ENCODE results near the gene HTT.
A peak's percentile ranks its signal among the peaks of the same experiment; 100 is the strongest.

Gene HTT

DNA sequence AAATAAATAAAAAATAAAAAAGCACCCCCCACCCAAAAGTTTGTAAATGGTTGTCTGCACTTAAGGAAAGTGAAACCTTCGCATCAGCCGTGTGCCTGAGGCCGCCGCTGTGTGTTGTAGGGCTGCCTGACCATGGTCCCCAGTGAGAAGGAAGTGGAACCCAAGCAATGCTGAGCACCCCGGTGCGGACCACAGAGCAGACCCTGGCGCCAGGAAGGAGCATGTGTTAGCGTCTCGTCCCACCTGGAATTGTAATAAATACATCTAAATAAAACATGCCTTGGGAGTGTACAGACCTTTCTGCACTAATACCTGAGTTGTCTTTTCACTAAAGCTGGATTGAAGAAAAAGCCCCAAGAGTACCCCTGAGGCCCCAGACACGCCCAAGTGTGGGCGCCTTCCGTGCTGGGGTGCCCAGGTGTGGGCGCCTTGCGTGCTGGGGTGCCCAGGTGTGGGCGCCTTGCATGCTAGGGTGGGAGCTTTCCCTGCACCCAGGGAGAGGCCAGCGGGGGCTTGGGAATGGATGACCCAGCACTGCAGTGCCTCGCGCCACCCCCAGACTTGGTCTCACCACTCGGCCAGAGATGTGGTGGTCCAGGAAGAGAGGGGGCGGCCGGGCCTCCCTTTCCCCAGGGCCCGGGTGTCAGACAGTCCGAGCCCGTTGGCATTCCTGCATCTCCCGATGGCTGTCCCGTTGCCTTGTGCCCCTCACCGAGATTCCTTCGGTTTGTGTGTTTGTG lies 33.9 kb upstream of the HTT start:
- peak overlapping the region; percentile 62 for H3K4me2 ChIP-seq (ENCODE audit: low read length)
- TF ChIP-seq, protein P1, sequence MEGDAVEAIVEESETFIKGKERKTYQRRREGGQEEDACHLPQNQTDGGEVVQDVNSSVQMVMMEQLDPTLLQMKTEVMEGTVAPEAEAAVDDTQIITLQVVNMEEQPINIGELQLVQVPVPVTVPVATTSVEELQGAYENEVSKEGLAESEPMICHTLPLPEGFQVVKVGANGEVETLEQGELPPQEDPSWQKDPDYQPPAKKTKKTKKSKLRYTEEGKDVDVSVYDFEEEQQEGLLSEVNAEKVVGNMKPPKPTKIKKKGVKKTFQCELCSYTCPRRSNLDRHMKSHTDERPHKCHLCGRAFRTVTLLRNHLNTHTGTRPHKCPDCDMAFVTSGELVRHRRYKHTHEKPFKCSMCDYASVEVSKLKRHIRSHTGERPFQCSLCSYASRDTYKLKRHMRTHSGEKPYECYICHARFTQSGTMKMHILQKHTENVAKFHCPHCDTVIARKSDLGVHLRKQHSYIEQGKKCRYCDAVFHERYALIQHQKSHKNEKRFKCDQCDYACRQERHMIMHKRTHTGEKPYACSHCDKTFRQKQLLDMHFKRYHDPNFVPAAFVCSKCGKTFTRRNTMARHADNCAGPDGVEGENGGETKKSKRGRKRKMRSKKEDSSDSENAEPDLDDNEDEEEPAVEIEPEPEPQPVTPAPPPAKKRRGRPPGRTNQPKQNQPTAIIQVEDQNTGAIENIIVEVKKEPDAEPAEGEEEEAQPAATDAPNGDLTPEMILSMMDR (IDR thresholded peaks at IDR 0.05; ENCODE audit: low read depth, low read length, poor library complexity, severe bottlenecking) = no peak
- TF ChIP-seq EZH2phosphoT487 (IDR thresholded peaks at IDR 0.05; ENCODE audit: borderline replicate concordance, low read length) = no peak
- H3K36me3 ChIP-seq (ENCODE audit: control insufficient read depth, low read length) = no peaks in the 10 kb centered on the region

DNA sequence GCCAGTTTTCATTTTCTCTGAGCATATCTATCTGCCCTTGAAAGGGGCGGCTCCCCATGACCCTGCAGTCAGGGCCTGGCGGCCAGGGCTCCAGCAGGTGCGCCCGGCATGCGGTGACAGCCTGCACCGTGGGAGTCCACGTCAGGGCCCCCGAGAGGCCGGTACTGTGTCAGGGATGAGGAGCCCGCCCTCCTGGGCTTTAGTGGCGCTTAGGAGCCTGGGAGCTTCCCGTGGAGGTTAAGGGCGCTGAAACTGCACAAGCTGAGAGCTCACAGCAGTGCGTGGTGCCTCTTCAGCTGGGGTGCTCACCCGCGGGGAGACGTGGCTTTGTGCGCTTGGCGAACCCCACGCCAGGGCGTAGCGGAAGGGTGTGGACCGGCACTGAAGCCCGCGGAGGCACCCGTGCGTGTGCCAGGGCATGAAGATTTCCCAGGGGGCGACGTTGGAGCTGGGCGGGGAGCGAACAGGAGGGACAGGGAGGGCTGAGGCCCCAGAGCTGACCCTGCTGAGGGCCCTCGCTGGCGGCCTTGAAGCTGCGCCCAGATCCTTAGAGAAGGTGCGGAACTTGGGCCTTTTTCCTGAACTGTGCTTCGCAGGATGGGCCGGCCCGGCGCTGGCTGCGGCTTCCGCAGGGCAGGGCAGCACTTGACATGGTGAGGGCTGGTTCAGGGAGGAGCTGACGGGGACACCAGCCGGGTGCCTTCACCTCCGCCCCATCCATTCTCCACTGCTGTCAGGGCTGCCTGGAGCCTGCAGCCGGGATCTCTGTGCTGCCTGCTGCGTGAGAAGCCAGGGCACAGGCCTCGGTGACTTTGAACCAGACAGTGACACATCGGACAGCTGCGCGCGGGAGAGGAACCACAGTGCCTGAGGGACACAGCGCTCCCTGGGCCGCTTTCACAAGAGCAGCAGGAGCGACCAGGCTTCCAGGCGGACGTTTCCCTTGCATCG lies 33.0 kb upstream of the HTT start:
- no peaks in the 10 kb centered on the region for H3K9me3 ChIP-seq (ENCODE audit: control insufficient read depth, insufficient read depth, low read length)
- peak overlapping the region; percentile 62 for H3K4me2 ChIP-seq (ENCODE audit: low read length)
- no peaks in the 10 kb centered on the region for H3K79me2 ChIP-seq (ENCODE audit: control insufficient read depth, low read length)
- H3K4me1 ChIP-seq (ENCODE audit: control insufficient read depth, low read length) = peaks cover 41% of the 10 kb centered on the region
- peak overlapping the region; percentile 52 for H3K4me3 ChIP-seq (ENCODE audit: low read length)
- H3K9me2 ChIP-seq (replicated peaks; ENCODE audit: control insufficient read depth, low read length) = no peaks in the 10 kb centered on the region
- peaks cover 6% of the 10 kb centered on the region; the same call in 1 of the 2 replicates for H3F3A ChIP-seq (ENCODE audit: control insufficient read depth, insufficient read depth)
- H3K27ac ChIP-seq (ENCODE audit: low read depth, low read length) = no peak overlapping the region
- H3K27me3 ChIP-seq (ENCODE audit: control insufficient read depth, low read length) = peaks cover 51% of the 10 kb centered on the region
- no peak for TF ChIP-seq EZH2phosphoT487 (IDR thresholded peaks at IDR 0.05; ENCODE audit: borderline replicate concordance, low read length)
- TF ChIP-seq, protein P1 (IDR thresholded peaks at IDR 0.05; ENCODE audit: low read depth, low read length, poor library complexity, severe bottlenecking) = no peak
- H3K36me3 ChIP-seq (ENCODE audit: control insufficient read depth, low read length) = no peaks in the 10 kb centered on the region
- H4K20me1 ChIP-seq (ENCODE audit: control insufficient read depth, insufficient read depth, low read depth, low read length) = no peaks in the 10 kb centered on the region

More for the DNA sequence above, 33.9 kb upstream of the HTT start:
- Histone ChIP-seq H3K9me2 (replicated peaks; ENCODE audit: control insufficient read depth, low read length) (no peaks in the 10 kb centered on the region), H3K9me3 (ENCODE audit: control insufficient read depth, insufficient read depth, low read length) (no peaks in the 10 kb centered on the region), H3K79me2 (ENCODE audit: control insufficient read depth, low read length) (no peaks in the 10 kb centered on the region), H3K4me3 (ENCODE audit: low read length) (peak overlapping the region; percentile 52), H3K27ac (ENCODE audit: low read depth, low read length) (no peak overlapping the region), H3F3A (ENCODE audit: control insufficient read depth, insufficient read depth) (peaks cover 6% of the 10 kb centered on the region; the same call in 1 of the 2 replicates), H3K4me1 (ENCODE audit: control insufficient read depth, low read length) (peaks cover 33% of the 10 kb centered on the region), H3K27me3 (ENCODE audit: control insufficient read depth, low read length) (peaks cover 59% of the 10 kb centered on the region), H4K20me1 (ENCODE audit: control insufficient read depth, insufficient read depth, low read depth, low read length) (no peaks in the 10 kb centered on the region)

DNA sequence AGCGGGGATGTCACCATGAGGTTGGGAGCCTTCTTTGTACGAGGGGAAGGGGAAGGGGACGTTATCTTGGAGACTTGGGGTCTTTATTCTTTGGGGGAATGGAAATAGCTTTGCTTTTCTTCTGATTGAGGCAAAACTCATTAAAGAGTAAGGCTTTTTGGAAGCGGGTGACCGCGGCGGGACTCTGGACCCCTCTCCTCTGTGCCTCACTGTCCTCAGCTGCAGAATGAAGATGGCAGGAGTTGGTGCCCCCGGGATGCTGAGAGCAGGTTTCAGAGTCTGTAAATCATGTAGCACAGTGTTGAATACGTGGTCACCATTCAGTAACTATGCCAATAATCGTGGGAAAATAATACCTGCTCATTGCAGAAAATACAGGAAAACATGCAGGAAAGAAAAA lies 32.3 kb upstream of the HTT start:
- Histone ChIP-seq H3K4me1 (ENCODE audit: control insufficient read depth, low read length) (peaks cover 46% of the 10 kb centered on the region), H3K9me3 (ENCODE audit: control insufficient read depth, insufficient read depth, low read length) (no peaks in the 10 kb centered on the region), H3K4me3 (ENCODE audit: low read length) (0 out of 2 replicates have a peak overlapping the region, but pooled peaks have one; percentile 52), H3K79me2 (ENCODE audit: control insufficient read depth, low read length) (no peaks in the 10 kb centered on the region), H3K27ac (ENCODE audit: low read depth, low read length) (no peak overlapping the region), H3K27me3 (ENCODE audit: control insufficient read depth, low read length) (peaks cover 43% of the 10 kb centered on the region), H3K36me3 (ENCODE audit: control insufficient read depth, low read length) (no peaks in the 10 kb centered on the region), H3F3A (ENCODE audit: control insufficient read depth, insufficient read depth) (peaks cover 6% of the 10 kb centered on the region; the same call in 1 of the 2 replicates), H4K20me1 (ENCODE audit: control insufficient read depth, insufficient read depth, low read depth, low read length) (no peaks in the 10 kb centered on the region), H3K9me2 (replicated peaks; ENCODE audit: control insufficient read depth, low read length) (no peaks in the 10 kb centered on the region), H3K4me2 (ENCODE audit: low read length) (peak overlapping the region; percentile 62)
- TF ChIP-seq EZH2phosphoT487 (IDR thresholded peaks at IDR 0.05; ENCODE audit: borderline replicate concordance, low read length) = no peak
- TF ChIP-seq, protein P1 (IDR thresholded peaks at IDR 0.05; ENCODE audit: low read depth, low read length, poor library complexity, severe bottlenecking) = no peak
